GM23338 (cell line): ENCODE measurements around the gene SLC6A11.

ENCODE experiments used
- CREB1 ChIP-seq: fragments of 250-450 bp; sonication (Bioruptor Pico); IDR thresholded peaks from 2 replicates; pipeline ENCODE4 v1.5.0; 2020; ENCODE audit warnings: low read depth, mild to moderate bottlenecking, moderate library complexity
- EZH2 ChIP-seq: fragments of 200-600 bp; sonication (generic); IDR thresholded peaks from one replicate; pipeline ENCODE4 v1.8.0; 2017; ENCODE audit warnings: antibody characterized with exemption, mild to moderate bottlenecking, low read depth; ENCODE audit not compliant: unreplicated experiment
- JUNB ChIP-seq: IDR thresholded peaks from one replicate; pipeline ENCODE4 v1.6.1; 2016; ENCODE audit warnings: antibody characterized with exemption; ENCODE audit not compliant: unreplicated experiment
- POLR2AphosphoS5 ChIP-seq: IDR thresholded peaks from 2 replicates; pipeline ENCODE4 v1.6.1; 2016; ENCODE audit warnings: antibody characterized with exemption, low read depth
- STAT1 ChIP-seq: IDR thresholded peaks from one replicate; pipeline ENCODE4 v1.6.1; 2016; ENCODE audit warnings: antibody characterized with exemption; ENCODE audit not compliant: unreplicated experiment
- ZNF331 ChIP-seq: fragments of 250-450 bp; sonication (Bioruptor Pico); IDR thresholded peaks from 2 replicates; pipeline ENCODE4 v1.5.0; 2020; ENCODE audit warnings: low read depth, mild to moderate bottlenecking, moderate library complexity
- TF ChIP-seq, protein P1 (sequence below), 2 experiments: fragments of 200-600 bp in 1 of 2; sonication (generic) in 1 of 2; conservative IDR thresholded peaks; 2 replicates each; pipeline versions ENCODE4 v1.5.1 to v1.6.1; 2016 to 2017; ENCODE audit warnings: antibody characterized with exemption in 2 of 2, low read depth in 2 of 2, mild to moderate bottlenecking in 2 of 2, moderate library complexity in 1 of 2
- TF ChIP-seq, protein P2 (sequence below): IDR thresholded peaks from 2 replicates; pipeline ENCODE4 v1.6.1; 2016; ENCODE audit warnings: antibody characterized with exemption
- TF ChIP-seq, protein P3 (sequence below): IDR thresholded peaks from one replicate; pipeline ENCODE4 v1.6.1; 2018; ENCODE audit warnings: antibody characterized with exemption; ENCODE audit not compliant: unreplicated experiment

DNA sequence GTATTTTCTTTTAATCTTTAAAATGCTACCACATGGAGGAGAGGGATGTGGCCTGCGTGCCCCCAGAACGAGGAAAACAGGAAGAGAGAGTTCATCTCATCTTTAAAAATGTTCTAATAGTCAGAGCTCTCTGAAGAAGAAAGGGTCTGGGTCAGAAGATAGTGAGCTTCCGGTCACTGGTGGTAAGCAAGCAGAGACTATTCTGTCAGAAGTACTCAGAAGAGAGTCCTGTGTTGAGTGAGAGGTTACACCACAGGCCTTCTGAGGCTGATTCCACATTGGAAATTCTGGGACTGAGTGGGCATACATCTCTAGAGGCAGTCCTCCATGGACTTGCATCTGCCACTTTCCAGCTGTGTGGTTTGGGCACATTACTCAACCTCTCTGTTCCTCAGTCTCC is 94.3 kb downstream of the SLC6A11 start:
- TF ChIP-seq, protein P1, sequence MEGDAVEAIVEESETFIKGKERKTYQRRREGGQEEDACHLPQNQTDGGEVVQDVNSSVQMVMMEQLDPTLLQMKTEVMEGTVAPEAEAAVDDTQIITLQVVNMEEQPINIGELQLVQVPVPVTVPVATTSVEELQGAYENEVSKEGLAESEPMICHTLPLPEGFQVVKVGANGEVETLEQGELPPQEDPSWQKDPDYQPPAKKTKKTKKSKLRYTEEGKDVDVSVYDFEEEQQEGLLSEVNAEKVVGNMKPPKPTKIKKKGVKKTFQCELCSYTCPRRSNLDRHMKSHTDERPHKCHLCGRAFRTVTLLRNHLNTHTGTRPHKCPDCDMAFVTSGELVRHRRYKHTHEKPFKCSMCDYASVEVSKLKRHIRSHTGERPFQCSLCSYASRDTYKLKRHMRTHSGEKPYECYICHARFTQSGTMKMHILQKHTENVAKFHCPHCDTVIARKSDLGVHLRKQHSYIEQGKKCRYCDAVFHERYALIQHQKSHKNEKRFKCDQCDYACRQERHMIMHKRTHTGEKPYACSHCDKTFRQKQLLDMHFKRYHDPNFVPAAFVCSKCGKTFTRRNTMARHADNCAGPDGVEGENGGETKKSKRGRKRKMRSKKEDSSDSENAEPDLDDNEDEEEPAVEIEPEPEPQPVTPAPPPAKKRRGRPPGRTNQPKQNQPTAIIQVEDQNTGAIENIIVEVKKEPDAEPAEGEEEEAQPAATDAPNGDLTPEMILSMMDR (conservative IDR thresholded peaks at IDR 0.05; ENCODE audit: low read depth in 2 of 2): no peak
- TF ChIP-seq JUNB (no peak), STAT1 (no peak), EZH2 (no peak), ZNF331 (CRISPR knock-in tag) (no peak), CREB1 (CRISPR knock-in tag) (no peak), POLR2AphosphoS5 (no peak)
- TF ChIP-seq, protein P2, sequence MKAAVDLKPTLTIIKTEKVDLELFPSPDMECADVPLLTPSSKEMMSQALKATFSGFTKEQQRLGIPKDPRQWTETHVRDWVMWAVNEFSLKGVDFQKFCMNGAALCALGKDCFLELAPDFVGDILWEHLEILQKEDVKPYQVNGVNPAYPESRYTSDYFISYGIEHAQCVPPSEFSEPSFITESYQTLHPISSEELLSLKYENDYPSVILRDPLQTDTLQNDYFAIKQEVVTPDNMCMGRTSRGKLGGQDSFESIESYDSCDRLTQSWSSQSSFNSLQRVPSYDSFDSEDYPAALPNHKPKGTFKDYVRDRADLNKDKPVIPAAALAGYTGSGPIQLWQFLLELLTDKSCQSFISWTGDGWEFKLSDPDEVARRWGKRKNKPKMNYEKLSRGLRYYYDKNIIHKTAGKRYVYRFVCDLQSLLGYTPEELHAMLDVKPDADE: no peak
- TF ChIP-seq, protein P3, sequence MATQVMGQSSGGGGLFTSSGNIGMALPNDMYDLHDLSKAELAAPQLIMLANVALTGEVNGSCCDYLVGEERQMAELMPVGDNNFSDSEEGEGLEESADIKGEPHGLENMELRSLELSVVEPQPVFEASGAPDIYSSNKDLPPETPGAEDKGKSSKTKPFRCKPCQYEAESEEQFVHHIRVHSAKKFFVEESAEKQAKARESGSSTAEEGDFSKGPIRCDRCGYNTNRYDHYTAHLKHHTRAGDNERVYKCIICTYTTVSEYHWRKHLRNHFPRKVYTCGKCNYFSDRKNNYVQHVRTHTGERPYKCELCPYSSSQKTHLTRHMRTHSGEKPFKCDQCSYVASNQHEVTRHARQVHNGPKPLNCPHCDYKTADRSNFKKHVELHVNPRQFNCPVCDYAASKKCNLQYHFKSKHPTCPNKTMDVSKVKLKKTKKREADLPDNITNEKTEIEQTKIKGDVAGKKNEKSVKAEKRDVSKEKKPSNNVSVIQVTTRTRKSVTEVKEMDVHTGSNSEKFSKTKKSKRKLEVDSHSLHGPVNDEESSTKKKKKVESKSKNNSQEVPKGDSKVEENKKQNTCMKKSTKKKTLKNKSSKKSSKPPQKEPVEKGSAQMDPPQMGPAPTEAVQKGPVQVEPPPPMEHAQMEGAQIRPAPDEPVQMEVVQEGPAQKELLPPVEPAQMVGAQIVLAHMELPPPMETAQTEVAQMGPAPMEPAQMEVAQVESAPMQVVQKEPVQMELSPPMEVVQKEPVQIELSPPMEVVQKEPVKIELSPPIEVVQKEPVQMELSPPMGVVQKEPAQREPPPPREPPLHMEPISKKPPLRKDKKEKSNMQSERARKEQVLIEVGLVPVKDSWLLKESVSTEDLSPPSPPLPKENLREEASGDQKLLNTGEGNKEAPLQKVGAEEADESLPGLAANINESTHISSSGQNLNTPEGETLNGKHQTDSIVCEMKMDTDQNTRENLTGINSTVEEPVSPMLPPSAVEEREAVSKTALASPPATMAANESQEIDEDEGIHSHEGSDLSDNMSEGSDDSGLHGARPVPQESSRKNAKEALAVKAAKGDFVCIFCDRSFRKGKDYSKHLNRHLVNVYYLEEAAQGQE: no peak
